GM19193 (cell line): ENCODE data around the gene C18orf63.

Source experiments
- POLR2A ChIP-seq: IDR thresholded peaks from 4 replicates; pipeline ENCODE4 v1.6.1; 2011; ENCODE audit not compliant: insufficient read depth, insufficient read length; ENCODE audit errors: extremely low read depth

Gene C18orf63

GRCh38 chr18:74399091-74399887 is 83.7 kb downstream of the C18orf63 start:
- no peak for TF ChIP-seq POLR2A

- no peak for TF ChIP-seq POLR2A
These were observed 85.2 kb downstream of the C18orf63 start for GRCh38 chr18:74400813-74401212.

- TF ChIP-seq POLR2A = no peak
These were observed 87.3 kb downstream of the C18orf63 start for GRCh38 chr18:74402806-74403433.

GRCh38 chr18:74407888-74408287 is 92.2 kb downstream of the C18orf63 start:
- no peak for TF ChIP-seq POLR2A
